IMR-90 (cell line): ENCODE data around the gene CNDP2. TPM values are rescaled to one million over a fixed set of nuclear protein-coding genes. Genes with fewer than 3 reads are reported as not detected.

ENCODE experiments used
- ATAC-seq: fragments of 200-7000 bp; cut with Tn5 transposase; 2 replicates; pipeline ENCODE4 v1.9.1; 2020; ENCODE audit warnings: low read depth, mild to moderate bottlenecking, moderate library complexity
- BruUV-seq: library from RNA; stranded (reverse); fragments of 400-500 nt; replicated peaks from 2 replicates; lab custom pipeline; 2021; lab: Mats Ljungman, UMichigan
- CTCF ChIA-PET: fragments of 300-600 bp; formaldehyde crosslinking; extraction: SDS; loops from one replicate; lab custom pipeline; 2021; ENCODE audit warnings: antibody characterized with exemption; lab: Yijun Ruan, JAX
- POLR2A ChIA-PET: fragments of 300-600 bp; sonication (Branson Sonifier 250); formaldehyde crosslinking; loops from one replicate; lab custom pipeline; 2022; ENCODE audit warnings: antibody characterized with exemption; ENCODE audit not compliant: unreplicated experiment; lab: Charles Lee
- DNase-seq: peaks from one replicate; pipeline ENCODE4 v3.0.0; 2013
- H2AFZ ChIP-seq: replicated peaks from 2 replicates; pipeline ENCODE3; 2013; ENCODE audit warnings: low read length, mild to moderate bottlenecking; ENCODE audit not compliant: poor library complexity
- H2AK5ac ChIP-seq: 2 replicates; pipeline ENCODE4 v1.6.1; 2013; ENCODE audit warnings: low read depth, low read length, inconsistent platforms
- H2AK9ac ChIP-seq: replicated peaks from 2 replicates; pipeline ENCODE3; 2013; ENCODE audit warnings: mild to moderate bottlenecking, low read depth, low read length, moderate library complexity; ENCODE audit not compliant: poor library complexity
- H2BK120ac ChIP-seq: 2 replicates; pipeline ENCODE4 v1.6.1; 2013; ENCODE audit warnings: low read depth, low read length, inconsistent platforms
- H2BK15ac ChIP-seq: 3 replicates; pipeline ENCODE4 v1.6.1; 2013; ENCODE audit warnings: low read depth, low read length, inconsistent platforms
- H2BK20ac ChIP-seq: 2 replicates; pipeline ENCODE4 v1.6.1; 2013; ENCODE audit warnings: low read depth, mild to moderate bottlenecking, inconsistent platforms, low read length, moderate library complexity
- H2BK5ac ChIP-seq: 2 replicates; pipeline ENCODE4 v1.6.1; 2013; ENCODE audit warnings: mild to moderate bottlenecking, low read depth, low read length, inconsistent platforms; ENCODE audit not compliant: poor library complexity, severe bottlenecking
- H3K14ac ChIP-seq: replicated peaks from 2 replicates; pipeline ENCODE4 v1.6.1; 2013; ENCODE audit warnings: low read depth, low read length, inconsistent platforms
- H3K18ac ChIP-seq: 2 replicates; pipeline ENCODE4 v1.6.1; 2013; ENCODE audit warnings: low read depth, low read length, control low read depth
- H3K23ac ChIP-seq: 2 replicates; pipeline ENCODE4 v1.6.1; 2013; ENCODE audit warnings: low read depth, low read length, inconsistent platforms
- H3K27ac ChIP-seq: 2 replicates; pipeline ENCODE4 v1.5.1; 2013; ENCODE audit warnings: mild to moderate bottlenecking, control low read depth, low read length; ENCODE audit not compliant: insufficient read depth
- H3K27me3 ChIP-seq: 2 replicates; pipeline ENCODE4 v1.6.1; 2013; ENCODE audit warnings: low read length; ENCODE audit not compliant: control insufficient read depth, insufficient read depth
- H3K36me3 ChIP-seq: 2 replicates; pipeline ENCODE4 v1.6.1; 2013; ENCODE audit warnings: low read length, mixed read lengths; ENCODE audit not compliant: control insufficient read depth, insufficient read depth
- H3K4ac ChIP-seq: 2 replicates; pipeline ENCODE4 v1.6.1; 2013; ENCODE audit warnings: low read depth, low read length, inconsistent platforms
- H3K4me1 ChIP-seq: 2 replicates; pipeline ENCODE4 v1.6.1; 2013; ENCODE audit warnings: low read length, mixed read lengths; ENCODE audit not compliant: control insufficient read depth, insufficient read depth
- H3K4me2 ChIP-seq: 2 replicates; pipeline ENCODE4 v1.6.1; 2013; ENCODE audit warnings: low read depth, mild to moderate bottlenecking, control low read depth, low read length, moderate library complexity
- H3K4me3 ChIP-seq: 2 replicates; pipeline ENCODE4 v1.5.1; 2013; ENCODE audit warnings: low read depth, mild to moderate bottlenecking, control low read depth, low read length, moderate library complexity; ENCODE audit not compliant: insufficient read depth
- H3K56ac ChIP-seq: 2 replicates; pipeline ENCODE4 v1.6.1; 2013; ENCODE audit warnings: low read length, inconsistent platforms; ENCODE audit not compliant: insufficient read depth; ENCODE audit errors: extremely low read depth
- H3K79me1 ChIP-seq, 2 experiments: 2 replicates each; pipeline ENCODE4 v1.6.1; 2013; ENCODE audit warnings: low read length in 2 of 2, inconsistent platforms in 1 of 2, low read depth in 1 of 2
- H3K9ac ChIP-seq: 2 replicates; pipeline ENCODE4 v1.6.1; 2013; ENCODE audit warnings: low read depth, low read length, control low read depth
- H3K9me1 ChIP-seq: 2 replicates; pipeline ENCODE4 v1.6.1; 2013; ENCODE audit warnings: low read length, inconsistent platforms; ENCODE audit not compliant: insufficient read depth
- H3K9me3 ChIP-seq: 2 replicates; pipeline ENCODE4 v1.6.1; 2013; ENCODE audit warnings: low read length; ENCODE audit not compliant: control insufficient read depth, insufficient read depth
- H4K20me1 ChIP-seq: 2 replicates; pipeline ENCODE4 v1.6.1; 2013; ENCODE audit warnings: low read length, inconsistent platforms; ENCODE audit not compliant: insufficient read depth
- H4K5ac ChIP-seq: 2 replicates; pipeline ENCODE4 v1.6.1; 2013; ENCODE audit warnings: mild to moderate bottlenecking, low read depth, low read length, control low read depth
- H4K8ac ChIP-seq, 2 experiments: 2 replicates each; pipeline ENCODE4 v1.6.1; 2013; ENCODE audit warnings: low read depth in 2 of 2, low read length in 2 of 2, control low read depth in 1 of 2, inconsistent platforms in 1 of 2
- H4K91ac ChIP-seq: 2 replicates; pipeline ENCODE4 v1.6.1; 2013; ENCODE audit warnings: low read depth, low read length, inconsistent platforms; ENCODE audit not compliant: insufficient read depth
- BHLHE40 ChIP-seq: fragments of 150-350 bp; IDR thresholded peaks from 2 replicates; pipeline ENCODE4 v1.6.1; 2016; ENCODE audit warnings: mild to moderate bottlenecking, low read depth, low read length
- CEBPB ChIP-seq: IDR thresholded peaks from 2 replicates; pipeline ENCODE4 v1.6.1; 2012; ENCODE audit warnings: low read depth, low read length, improper control_type of control experiment
- WGBS, 2 experiments: methylation state at CpG; one replicate each; pipeline versions ENCODE4 v1.1.5 to v1.1.7; 2013; ENCODE audit warnings: missing lambda C conversion rate in 2 of 2; ENCODE audit not compliant: insufficient read length in 1 of 2; ENCODE audit errors: extremely low coverage in 2 of 2; 5-methylcytosine and 5-hydroxymethylcytosine counted together
- dilution Hi-C: fragments of 300-500 bp; cut with HindIII; formaldehyde crosslinking; loops from one replicate; pipeline ENCODE4 v1.14.3; 2018; ENCODE audit warnings: low sequenced_read_pairs; ENCODE audit not compliant: unreplicated experiment
- in situ Hi-C: fragments of 300-500 bp; cut with MboI; formaldehyde crosslinking; loops from 3 replicates; pipeline ENCODE4 v1.14.3; 2019; ENCODE audit warnings: low sequenced_read_pairs, inconsistent platforms, mixed read lengths
- intact Hi-C: fragments of 100-400 bp; cut with micrococcal nuclease; formaldehyde crosslinking; loops from 2 replicates; pipeline ENCODE4 v1.10.0; 2022
- polyA plus RNA-seq, 3 experiments: library from polyadenylated mRNA; depleted of rRNA; stranded (reverse); fragments of >200 nt; gene quantifications; 2 replicates each; pipeline ENCODE4 v1.2.3, GENCODE V29; 2012; ENCODE audit warnings: low replicate concordance in 1 of 3
- total RNA-seq: library from RNA; depleted of rRNA; stranded (reverse); fragments of >200 nt; gene quantifications from 2 replicates; pipeline ENCODE4 v1.2.3, GENCODE V29; 2012

CNDP2 gene
- total and polyA plus RNA-seq, 2 of the 4 experiments (the other 2 are of a cell fraction): 52.0 to 67.9 TPM

- Histone ChIP-seq H3K4me1 (no peaks in the 10 kb centered on the region), H2BK20ac (no peak overlapping the region), H3K79me1 (no peaks in the 10 kb centered on the region), H3K23ac (no peak overlapping the region), H3K9me3 (no peaks in the 10 kb centered on the region), H3K27ac (no peak overlapping the region), H2BK120ac (no peak overlapping the region), H3K56ac (no peak overlapping the region), H3K4ac (no peak overlapping the region), H2AK9ac (no peak overlapping the region), H4K5ac (no peak overlapping the region), H4K91ac (no peak overlapping the region), H3K14ac (no peak overlapping the region), H2BK5ac (no peak overlapping the region), H3K4me3 (no peak overlapping the region), H3K9me1 (no peaks in the 10 kb centered on the region), H2BK15ac (no peak overlapping the region), H3K36me3 (no peaks in the 10 kb centered on the region), H4K20me1 (no peaks in the 10 kb centered on the region), H4K8ac (no peak overlapping the region), H2AK5ac (no peak overlapping the region), H3K18ac (no peak overlapping the region), H3K4me2 (no peak overlapping the region), H3K27me3 (peaks cover 9% of the 10 kb centered on the region), H3K9ac (no peak overlapping the region), H2AFZ (no peak overlapping the region)
- ATAC-seq (no peak), DNase-seq (no peak)
- ChIA-PET POLR2A (no interaction called here), CTCF (interaction anchor here (1.1 kb wide), 1 partner anchor 13 kb away, joined by 3 read pairs; no protein-coding TSS in a partner anchor)
- BruUV-seq: no TSS peak
- no CpG with 5 or more reads among the region's 2 CpGs for WGBS, 2 experiments
- in situ Hi-C loops (loop anchor here (10.0 kb wide), 1 partner anchor 118 kb away; no protein-coding TSS in a partner anchor), dilution Hi-C loops (no loop called here), intact Hi-C loops (no loop called here)
- TF ChIP-seq CEBPB (no peak), BHLHE40 (no peak)
Observed at GRCh38 chr18:74472312-74472711, 23.9 kb upstream of the CNDP2 start.
